ENCODE data around the gene TGFBI.

The TGFBI gene

DNA sequence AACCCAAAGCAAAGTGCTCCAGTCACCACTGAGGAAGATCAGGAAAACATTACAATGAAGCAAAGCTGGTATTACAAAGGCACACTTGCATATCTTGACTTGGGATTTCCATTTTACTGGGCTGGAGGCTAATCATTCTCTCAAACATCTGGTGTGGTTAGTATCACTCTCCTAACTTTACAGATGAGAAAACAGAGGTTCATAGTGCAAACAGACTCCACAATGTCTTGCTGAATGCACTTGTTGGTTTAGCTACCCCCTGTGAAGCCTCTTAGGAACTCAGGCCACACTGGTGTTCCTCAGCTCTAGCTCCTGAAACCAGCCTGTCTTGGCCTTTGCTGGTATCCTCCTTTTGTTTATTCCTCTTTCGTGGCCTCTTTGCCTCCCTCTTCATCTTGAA is 74.3 kb downstream of the TGFBI start:
- H3K18ac ChIP-seq (ENCODE audit: low read length), result no peak overlapping the region
- H3K4me1 ChIP-seq (ENCODE audit: control insufficient read depth in 2 of 2, insufficient read depth in 1 of 2, low read depth in 1 of 2, low read length in 2 of 2), result peaks cover 7 to 18% of the 10 kb centered on the region in 2 donors
- no peak overlapping the region for H3K4ac ChIP-seq (ENCODE audit: low read length)
- no peak overlapping the region for H3K9ac ChIP-seq (ENCODE audit: low read depth, low read length, poor library complexity)
- no peak for DNase-seq (ENCODE audit: low spot score)
- H3K14ac ChIP-seq (ENCODE audit: low read length), result no peak overlapping the region
- H2AK5ac ChIP-seq (ENCODE audit: low read depth, low read length), result no peak overlapping the region
- no CpG with 5 or more reads among the region's 1 CpG for WGBS, 2 donors (ENCODE audit: extremely low coverage in 2 of 2, insufficient read length in 2 of 2, insufficient replicate concordance in 1 of 2)
- H2BK5ac ChIP-seq (ENCODE audit: low read length), result no peak overlapping the region
- no peaks in the 10 kb centered on the region for H3K9me3 ChIP-seq (replicated peaks in 1 of 2; ENCODE audit: control insufficient read depth in 2 of 2, insufficient read depth in 1 of 2, low read depth in 1 of 2, low read length in 2 of 2)
- H3K23ac ChIP-seq (ENCODE audit: low read depth, low read length, poor library complexity), result no peak overlapping the region
- H4K8ac ChIP-seq (ENCODE audit: low read depth, low read length), result no peak overlapping the region
- no peak overlapping the region for H4K91ac ChIP-seq (ENCODE audit: low read depth, low read length, poor library complexity)
- H2BK120ac ChIP-seq (ENCODE audit: low read depth, low read length), result no peak overlapping the region
- H3K4me2 ChIP-seq (ENCODE audit: insufficient read depth, low read length, poor library complexity, severe bottlenecking), result no peak overlapping the region
- no peak overlapping the region for H2AFZ ChIP-seq (ENCODE audit: low read length)
- H3K36me3 ChIP-seq (replicated peaks in 1 of 2; ENCODE audit: control insufficient read depth in 2 of 2, insufficient read depth in 2 of 2, low read length in 2 of 2), result no peaks in the 10 kb centered on the region
- no peak overlapping the region for H3K27ac ChIP-seq (replicated peaks; ENCODE audit: low read length)
- no peak overlapping the region for H3K4me3 ChIP-seq (ENCODE audit: low read length in 2 of 2)
- no peaks in the 10 kb centered on the region for H3K27me3 ChIP-seq (ENCODE audit: control insufficient read depth in 3 of 3, insufficient read depth in 3 of 3, low read depth in 1 of 3, low read length in 3 of 3)
- H2BK12ac ChIP-seq (ENCODE audit: low read length), result no peak overlapping the region
- no peaks in the 10 kb centered on the region for H3K79me1 ChIP-seq (ENCODE audit: low read depth, low read length)
- H2BK15ac ChIP-seq (ENCODE audit: low read length), result no peak overlapping the region

DNA sequence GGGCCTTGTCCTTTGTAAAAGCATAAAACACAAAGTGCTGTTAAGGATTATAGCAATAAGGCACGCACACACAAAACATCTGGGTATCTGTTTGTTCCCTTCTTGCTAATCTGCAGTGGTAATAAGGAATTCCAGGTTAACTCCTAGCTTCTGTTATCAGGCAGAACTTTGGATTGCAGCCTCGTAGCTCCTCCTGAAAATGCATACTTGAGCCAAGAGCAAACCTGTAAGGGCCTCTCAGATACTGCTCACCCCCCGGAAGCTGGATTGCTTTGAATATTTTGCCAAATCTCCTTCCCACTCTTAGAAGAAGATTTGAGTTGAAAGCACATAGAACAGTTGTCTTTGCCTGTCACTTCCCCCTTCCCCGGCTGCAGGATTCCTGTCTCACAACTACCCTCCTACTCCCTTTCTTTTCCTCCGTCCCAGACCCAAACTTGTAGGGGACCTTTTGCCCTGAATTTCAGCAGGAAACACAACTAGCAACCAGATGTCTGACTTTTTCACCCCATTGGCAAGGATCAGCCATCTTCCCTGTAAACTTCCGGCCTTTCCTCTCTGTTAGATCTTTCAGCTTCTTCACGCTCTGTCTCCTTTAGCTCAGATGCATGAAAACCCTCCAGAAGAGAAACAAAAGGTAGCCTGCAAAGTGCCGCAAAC is 75.6 kb downstream of the TGFBI start:
- H3K4me3 ChIP-seq (ENCODE audit: low read length in 2 of 2), result peak overlapping the region in 1 of 2 donors; percentile 36
- H2BK5ac ChIP-seq (ENCODE audit: low read length), result no peak overlapping the region
- no peak overlapping the region for H3K4ac ChIP-seq (ENCODE audit: low read length)
- no peaks in the 10 kb centered on the region for H3K79me1 ChIP-seq (ENCODE audit: low read depth, low read length)
- no peak overlapping the region for H3K14ac ChIP-seq (ENCODE audit: low read length)
- no peak for DNase-seq (ENCODE audit: low spot score)
- H4K91ac ChIP-seq (ENCODE audit: low read depth, low read length, poor library complexity), result no peak overlapping the region
- no peak overlapping the region for H3K27ac ChIP-seq (replicated peaks; ENCODE audit: low read length)
- no peak overlapping the region for H3K9ac ChIP-seq (ENCODE audit: low read depth, low read length, poor library complexity)
- H2BK12ac ChIP-seq (ENCODE audit: low read length), result no peak overlapping the region
- H3K36me3 ChIP-seq (replicated peaks in 1 of 2; ENCODE audit: control insufficient read depth in 2 of 2, insufficient read depth in 2 of 2, low read length in 2 of 2), result no peaks in the 10 kb centered on the region
- no peak overlapping the region for H3K4me2 ChIP-seq (ENCODE audit: insufficient read depth, low read length, poor library complexity, severe bottlenecking)
- no peak overlapping the region for H2BK15ac ChIP-seq (ENCODE audit: low read length)
- no peak overlapping the region for H3K18ac ChIP-seq (ENCODE audit: low read length)
- no peaks in the 10 kb centered on the region for H3K27me3 ChIP-seq (ENCODE audit: control insufficient read depth in 3 of 3, insufficient read depth in 3 of 3, low read depth in 1 of 3, low read length in 3 of 3)
- peaks cover 7 to 18% of the 10 kb centered on the region in 2 donors for H3K4me1 ChIP-seq (ENCODE audit: control insufficient read depth in 2 of 2, insufficient read depth in 1 of 2, low read depth in 1 of 2, low read length in 2 of 2)
- H3K23ac ChIP-seq (ENCODE audit: low read depth, low read length, poor library complexity), result no peak overlapping the region
- H4K8ac ChIP-seq (ENCODE audit: low read depth, low read length), result no peak overlapping the region
- no CpG with 5 or more reads among the region's 8 CpGs for WGBS, 2 donors (ENCODE audit: extremely low coverage in 2 of 2, insufficient read length in 2 of 2, insufficient replicate concordance in 1 of 2)
- H3K9me3 ChIP-seq (replicated peaks in 1 of 2; ENCODE audit: control insufficient read depth in 2 of 2, insufficient read depth in 1 of 2, low read depth in 1 of 2, low read length in 2 of 2), result no peaks in the 10 kb centered on the region
- peak overlapping the region; percentile 88 for H2AFZ ChIP-seq (ENCODE audit: low read length)
- H2AK5ac ChIP-seq (ENCODE audit: low read depth, low read length), result no peak overlapping the region
- H2BK120ac ChIP-seq (ENCODE audit: low read depth, low read length), result no peak overlapping the region

DNA sequence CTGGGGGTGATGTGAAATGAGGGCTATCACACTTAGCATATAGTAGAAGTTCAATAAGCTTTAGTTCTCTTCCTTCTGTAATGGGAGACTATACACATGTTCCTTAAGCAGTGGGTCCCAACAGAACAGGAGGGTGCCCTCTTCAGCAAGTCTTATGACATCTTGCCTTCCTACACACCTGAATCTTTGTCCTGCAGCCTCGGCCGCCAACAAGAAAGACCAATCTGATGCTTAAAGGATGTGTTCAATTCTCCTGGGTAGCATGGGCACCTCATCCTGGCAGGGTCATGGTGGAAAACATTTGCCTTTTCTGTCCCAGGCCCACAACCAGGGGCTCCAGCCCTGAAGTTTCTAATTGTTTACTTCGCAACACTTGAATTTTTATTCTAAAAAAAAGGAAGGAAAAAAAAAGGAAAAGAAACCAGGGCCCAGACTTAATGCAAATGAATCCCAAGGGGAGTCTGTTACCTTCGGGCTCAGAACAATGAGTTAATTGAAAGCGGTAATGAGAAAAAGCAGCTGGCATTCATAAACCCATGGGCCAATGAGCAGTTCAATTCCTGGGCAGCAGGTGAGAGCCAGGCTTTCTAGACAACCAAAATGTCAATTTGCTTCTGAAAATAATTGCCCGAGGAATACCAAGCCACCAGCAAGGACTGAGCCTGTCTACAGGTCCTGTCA is 77.7 kb downstream of the TGFBI start:
- Histone ChIP-seq H2BK15ac (ENCODE audit: low read length) (no peak overlapping the region), H2BK5ac (ENCODE audit: low read length) (no peak overlapping the region)

DNA sequence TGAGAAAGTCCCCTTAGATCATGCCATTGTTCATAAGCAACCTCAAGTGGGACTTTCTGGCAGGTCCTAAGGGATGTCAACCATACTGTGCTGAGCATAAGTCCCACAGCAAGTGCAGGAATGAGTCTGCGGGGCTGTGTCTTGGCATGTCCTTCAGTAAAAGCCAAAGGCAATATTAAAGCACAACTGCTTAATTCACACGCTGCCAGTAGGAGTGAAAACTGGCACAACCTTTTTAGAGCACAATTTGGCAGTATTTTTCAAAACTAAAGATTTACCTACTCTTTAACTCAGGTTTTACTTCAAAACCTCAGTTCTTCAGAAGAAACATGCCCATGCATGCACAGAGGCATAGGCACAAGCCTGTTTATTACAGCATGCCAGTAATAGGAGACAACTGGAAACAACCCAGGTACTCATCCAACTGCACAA is 79.4 kb downstream of the TGFBI start:
- Histone ChIP-seq H3K79me1 (ENCODE audit: low read depth, low read length) (no peaks in the 10 kb centered on the region), H2AFZ (ENCODE audit: low read length) (no peak overlapping the region), H3K4ac (ENCODE audit: low read length) (no peak overlapping the region), H3K4me2 (ENCODE audit: insufficient read depth, low read length, poor library complexity, severe bottlenecking) (no peak overlapping the region), H2BK120ac (ENCODE audit: low read depth, low read length) (no peak overlapping the region), H2BK12ac (ENCODE audit: low read length) (no peak overlapping the region), H3K9me3 (replicated peaks in 1 of 2; ENCODE audit: control insufficient read depth in 2 of 2, insufficient read depth in 1 of 2, low read depth in 1 of 2, low read length in 2 of 2) (no peaks in the 10 kb centered on the region), H3K23ac (ENCODE audit: low read depth, low read length, poor library complexity) (no peak overlapping the region), H3K36me3 (replicated peaks in 1 of 2; ENCODE audit: control insufficient read depth in 2 of 2, insufficient read depth in 2 of 2, low read length in 2 of 2) (no peaks in the 10 kb centered on the region), H3K9ac (ENCODE audit: low read depth, low read length, poor library complexity) (no peak overlapping the region), H3K4me1 (ENCODE audit: control insufficient read depth in 2 of 2, insufficient read depth in 1 of 2, low read depth in 1 of 2, low read length in 2 of 2) (peaks cover 4 to 12% of the 10 kb centered on the region in 2 donors), H3K4me3 (ENCODE audit: low read length in 2 of 2) (no peak overlapping the region), H2BK5ac (ENCODE audit: low read length) (no peak overlapping the region), H4K91ac (ENCODE audit: low read depth, low read length, poor library complexity) (no peak overlapping the region), H3K18ac (ENCODE audit: low read length) (no peak overlapping the region), H3K27me3 (ENCODE audit: control insufficient read depth in 3 of 3, insufficient read depth in 3 of 3, low read depth in 1 of 3, low read length in 3 of 3) (no peaks in the 10 kb centered on the region), H4K8ac (ENCODE audit: low read depth, low read length) (no peak overlapping the region), H3K27ac (replicated peaks; ENCODE audit: low read length) (no peak overlapping the region), H3K14ac (ENCODE audit: low read length) (no peak overlapping the region), H2AK5ac (ENCODE audit: low read depth, low read length) (no peak overlapping the region), H2BK15ac (ENCODE audit: low read length) (no peak overlapping the region)
- DNase-seq (ENCODE audit: low spot score), result no peak
- WGBS, 2 donors (ENCODE audit: extremely low coverage in 2 of 2, insufficient read length in 2 of 2, insufficient replicate concordance in 1 of 2), result no CpG with 5 or more reads among the region's 2 CpGs

More for the DNA sequence above, 77.7 kb downstream of the TGFBI start:
- H2AFZ ChIP-seq (ENCODE audit: low read length), result no peak overlapping the region
- H3K27me3 ChIP-seq (ENCODE audit: control insufficient read depth in 3 of 3, insufficient read depth in 3 of 3, low read depth in 1 of 3, low read length in 3 of 3), result no peaks in the 10 kb centered on the region
- H4K8ac ChIP-seq (ENCODE audit: low read depth, low read length), result no peak overlapping the region
- no peaks in the 10 kb centered on the region for H3K36me3 ChIP-seq (replicated peaks in 1 of 2; ENCODE audit: control insufficient read depth in 2 of 2, insufficient read depth in 2 of 2, low read length in 2 of 2)
- no peak overlapping the region for H3K4ac ChIP-seq (ENCODE audit: low read length)
- no peak overlapping the region for H3K14ac ChIP-seq (ENCODE audit: low read length)
- H3K9me3 ChIP-seq (replicated peaks in 1 of 2; ENCODE audit: control insufficient read depth in 2 of 2, insufficient read depth in 1 of 2, low read depth in 1 of 2, low read length in 2 of 2), result no peaks in the 10 kb centered on the region
- H2AK5ac ChIP-seq (ENCODE audit: low read depth, low read length), result no peak overlapping the region
- no peak overlapping the region for H3K18ac ChIP-seq (ENCODE audit: low read length)
- no peak overlapping the region for H4K91ac ChIP-seq (ENCODE audit: low read depth, low read length, poor library complexity)
- H2BK12ac ChIP-seq (ENCODE audit: low read length), result no peak overlapping the region
- no peak overlapping the region for H3K4me3 ChIP-seq (ENCODE audit: low read length in 2 of 2)
- WGBS, 2 donors (ENCODE audit: extremely low coverage in 2 of 2, insufficient read length in 2 of 2, insufficient replicate concordance in 1 of 2), result no CpG with 5 or more reads among the region's 6 CpGs
- H3K79me1 ChIP-seq (ENCODE audit: low read depth, low read length), result no peaks in the 10 kb centered on the region
- H3K4me1 ChIP-seq (ENCODE audit: control insufficient read depth in 2 of 2, insufficient read depth in 1 of 2, low read depth in 1 of 2, low read length in 2 of 2), result peaks cover 5 to 13% of the 10 kb centered on the region in 2 donors
- DNase-seq (ENCODE audit: low spot score), result no peak
- H3K23ac ChIP-seq (ENCODE audit: low read depth, low read length, poor library complexity), result no peak overlapping the region
- no peak overlapping the region for H2BK120ac ChIP-seq (ENCODE audit: low read depth, low read length)
- H3K9ac ChIP-seq (ENCODE audit: low read depth, low read length, poor library complexity), result no peak overlapping the region
- H3K27ac ChIP-seq (replicated peaks; ENCODE audit: low read length), result no peak overlapping the region
- H3K4me2 ChIP-seq (ENCODE audit: insufficient read depth, low read length, poor library complexity, severe bottlenecking), result no peak overlapping the region
